Endothelial cell of umbilical vein (primary cell): ENCODE results near the gene MED17. TPM values are rescaled to one million over a fixed set of nuclear protein-coding genes. Genes with fewer than 3 reads are reported as not detected.

Source experiments
- BruUV-seq: library from RNA; stranded (reverse); fragments of 400-500 nt; replicated peaks from 2 replicates; lab custom pipeline; 2021; lab: Mats Ljungman, UMichigan
- CTCF ChIA-PET: fragments of 300-600, 350-600 bp; sonication (Branson Sonifier 250); formaldehyde crosslinking; loops from one replicate; lab custom pipeline; 2021; ENCODE audit warnings: antibody characterized with exemption, inconsistent platforms; lab: Charles Lee
- POLR2A ChIA-PET: fragments of 300-600, 350-600 bp; sonication (Branson Sonifier 250); formaldehyde crosslinking; loops from one replicate; lab custom pipeline; 2021; ENCODE audit warnings: antibody characterized with exemption, inconsistent platforms; lab: Charles Lee
- DNase-seq: peaks from one replicate; pipeline ENCODE4 v3.0.0-alpha.2; 2011; ENCODE audit warnings: low read depth, low spot score
- FAIRE-seq: peaks from 2 replicates; lab custom pipeline; 2011; peaks lifted over from hg19 to GRCh38; lab: Jason Lieb, UNC
- H2AFZ ChIP-seq: 2 replicates; pipeline ENCODE4 v1.6.0; 2012; ENCODE audit warnings: low read depth, low read length, control low read depth, inconsistent platforms
- H3K27ac ChIP-seq: 2 replicates; pipeline ENCODE4 v1.5.1; 2011; ENCODE audit warnings: low read depth, mild to moderate bottlenecking, control low read depth, low read length, moderate library complexity; ENCODE audit not compliant: insufficient read depth
- H3K27me3 ChIP-seq, 2 experiments: 2 replicates each; pipeline versions ENCODE4 v1.6.0 to v1.6.1; 2011; ENCODE audit warnings: low read length in 2 of 2, mixed read lengths in 1 of 2; ENCODE audit not compliant: control insufficient read depth in 2 of 2, insufficient read depth in 2 of 2
- H3K36me3 ChIP-seq, 2 experiments: 2 replicates in 1 of 2; 3 replicates in 1 of 2; pipeline ENCODE4 v1.5.1; 2011; ENCODE audit warnings: low read length in 2 of 2, mild to moderate bottlenecking in 1 of 2, moderate library complexity in 1 of 2; ENCODE audit not compliant: control insufficient read depth in 2 of 2, insufficient read depth in 2 of 2; ENCODE audit errors: extremely low read depth in 1 of 2
- H3K4me1 ChIP-seq: 3 replicates; pipeline ENCODE4 v1.5.1; 2011; ENCODE audit warnings: mild to moderate bottlenecking, low read length; ENCODE audit not compliant: control insufficient read depth, insufficient read depth; ENCODE audit errors: extremely low read depth
- H3K4me2 ChIP-seq: 2 replicates; pipeline ENCODE4 v1.6.1; 2011; ENCODE audit warnings: low read length, control low read depth, mixed read lengths; ENCODE audit not compliant: insufficient read depth
- H3K4me3 ChIP-seq, 3 experiments: fragments of 200-600 bp in 1 of 3; sonication (generic), shearing (Covaris generic) in 1 of 3; replicated peaks in 1 of 3; 2 replicates each; pipeline ENCODE4 v1.5.1; 2011 to 2016; ENCODE audit warnings: control low read depth in 3 of 3, low read length in 3 of 3, mild to moderate bottlenecking in 2 of 3, inconsistent platforms in 1 of 3, low read depth in 1 of 3, moderate library complexity in 1 of 3; ENCODE audit not compliant: insufficient read depth in 1 of 3
- H3K79me2 ChIP-seq: 2 replicates; pipeline ENCODE4 v1.6.0; 2012; ENCODE audit warnings: low read length, inconsistent platforms; ENCODE audit not compliant: control insufficient read depth, insufficient read depth
- H3K9ac ChIP-seq: replicated peaks from 2 replicates; pipeline ENCODE3; 2011; ENCODE audit warnings: low read length, control low read depth; ENCODE audit not compliant: insufficient read depth; ENCODE audit errors: extremely low read depth
- H3K9me1 ChIP-seq: replicated peaks from 3 replicates; pipeline ENCODE4 v1.6.0; 2011; ENCODE audit warnings: mild to moderate bottlenecking, low read length; ENCODE audit not compliant: control insufficient read depth, insufficient read depth; ENCODE audit errors: extremely low read depth
- H3K9me3 ChIP-seq: replicated peaks from 2 replicates; pipeline ENCODE4 v1.5.1; 2012; ENCODE audit warnings: low read length, inconsistent platforms; ENCODE audit not compliant: control insufficient read depth, insufficient read depth
- H4K20me1 ChIP-seq: replicated peaks from 2 replicates; pipeline ENCODE3; 2011; ENCODE audit warnings: mild to moderate bottlenecking, low read length; ENCODE audit not compliant: control insufficient read depth, insufficient read depth; ENCODE audit errors: extremely low read depth
- EZH2 ChIP-seq: IDR thresholded peaks from 2 replicates; pipeline ENCODE4 v1.6.1; 2012; ENCODE audit warnings: borderline replicate concordance, low read depth, mild to moderate bottlenecking, moderate library complexity, low read length, inconsistent platforms; ENCODE audit not compliant: severe bottlenecking
- FOS ChIP-seq: IDR thresholded peaks from 2 replicates; pipeline ENCODE4 v1.6.1; 2011; ENCODE audit warnings: mild to moderate bottlenecking, low read length, moderate library complexity, borderline replicate concordance; ENCODE audit not compliant: insufficient read depth
- GATA2 ChIP-seq: IDR thresholded peaks from 2 replicates; pipeline ENCODE4 v1.7.0; 2011; ENCODE audit warnings: low read depth, mild to moderate bottlenecking, moderate library complexity, mixed read lengths, low read length; ENCODE audit not compliant: insufficient read length, insufficient read depth
- JUN ChIP-seq: IDR thresholded peaks from 2 replicates; pipeline ENCODE4 v1.6.1; 2011; ENCODE audit warnings: borderline replicate concordance, low read depth; ENCODE audit not compliant: insufficient read length, insufficient read depth
- MYC ChIP-seq: IDR thresholded peaks from one replicate; pipeline ENCODE4 v1.6.1; 2011; ENCODE audit warnings: mild to moderate bottlenecking, low read depth, low read length
- POLR2A ChIP-seq: IDR thresholded peaks from 2 replicates; pipeline ENCODE4 v1.6.1; 2012; ENCODE audit warnings: low read depth, mild to moderate bottlenecking, control low read depth, low read length
- POLR2AphosphoS5 ChIP-seq: IDR thresholded peaks from 2 replicates; pipeline ENCODE4 v1.6.1; 2012; ENCODE audit warnings: low read depth, mild to moderate bottlenecking, control low read depth, low read length, moderate library complexity; ENCODE audit not compliant: insufficient read depth
- dilution Hi-C: fragments of 300-500 bp; cut with MboI; formaldehyde crosslinking; loops from one replicate; pipeline ENCODE4 v1.15.0; 2019; ENCODE audit warnings: low sequenced_read_pairs; ENCODE audit not compliant: extremely low pct_ligation_motif_present
- intact Hi-C: fragments of 100-400 bp; cut with micrococcal nuclease; formaldehyde crosslinking; loops from one replicate; pipeline ENCODE4 v1.10.0; 2022
- polyA plus RNA-seq, 4 experiments: library from polyadenylated mRNA; depleted of rRNA in 3 of 4; stranded (reverse) in 3 of 4; unstranded in 1 of 4; fragments of >200 nt; gene quantifications; 2 replicates each; pipeline versions ENCODE4 v1.2.1 to v1.2.3, GENCODE V29; 2011 to 2012; ENCODE audit warnings: missing spikeins in 1 of 4
- total RNA-seq: library from RNA; stranded (reverse); gene quantifications from 2 replicates; pipeline ENCODE4 v1.2.3, GENCODE V29; 2021
- TF ChIP-seq, protein P1 (sequence below): IDR thresholded peaks from 2 replicates; pipeline ENCODE4 v1.6.1; 2011; ENCODE audit not compliant: insufficient read depth, insufficient read length
- TF ChIP-seq, protein P2 (sequence below), 2 donors: IDR thresholded peaks; 1 replicate in 1 of 2; 2 replicates in 1 of 2; pipeline ENCODE4 v1.5.1; 2011; ENCODE audit warnings: low read length in 2 of 2, mild to moderate bottlenecking in 2 of 2, moderate library complexity in 2 of 2, control low read depth in 1 of 2, inconsistent platforms in 1 of 2, low read depth in 1 of 2; ENCODE audit not compliant: insufficient read depth in 1 of 2; ENCODE audit errors: extremely low read depth in 1 of 2

Gene MED17
- total and polyA plus RNA-seq, 2 donors (not counting 3 experiments of a cell fraction or from before 2014, with no cell fraction given), result 11.3 to 40.6 TPM

DNA sequence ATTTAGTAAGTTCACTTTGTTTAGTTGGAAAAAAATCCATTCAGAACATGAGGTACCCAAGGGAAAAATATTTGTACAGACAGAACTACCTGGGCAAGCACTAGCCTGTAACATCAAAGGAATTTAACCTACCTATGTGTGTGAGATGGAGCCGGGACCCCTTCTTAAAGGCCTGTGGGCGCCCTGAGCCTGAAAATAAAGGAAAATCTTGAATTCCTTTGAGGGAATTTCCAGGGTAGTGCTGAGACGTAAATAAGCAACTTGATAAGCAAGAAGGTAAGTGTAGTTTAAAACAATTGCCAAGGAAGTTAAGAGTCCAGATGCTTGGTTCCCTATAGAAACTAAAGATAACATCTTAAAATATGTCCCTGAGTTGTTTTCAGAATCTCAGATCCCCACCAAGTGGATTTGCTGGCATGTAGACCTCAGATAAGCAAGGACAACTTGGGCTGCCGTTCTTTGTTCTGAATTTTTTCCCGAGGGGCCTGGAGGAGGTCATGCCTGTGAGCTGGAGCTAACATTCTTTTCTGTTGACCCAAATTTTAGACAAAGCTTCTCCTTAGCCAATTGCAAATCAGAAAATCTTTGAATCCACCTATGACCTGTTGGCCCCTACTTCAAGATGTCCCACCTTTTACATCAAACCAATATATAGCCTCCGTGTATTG is 31.0 kb downstream of the MED17 start:
- ChIA-PET CTCF (no interaction called here), POLR2A (no interaction called here)
- intact Hi-C loops, result no loop called here
- no peak overlapping the region for H3K9ac ChIP-seq
- H3K36me3 ChIP-seq, result peaks cover 2 to 8% of the 10 kb centered on the region in 2 experiments
- FAIRE-seq, result no peak
- TF ChIP-seq, protein P1, sequence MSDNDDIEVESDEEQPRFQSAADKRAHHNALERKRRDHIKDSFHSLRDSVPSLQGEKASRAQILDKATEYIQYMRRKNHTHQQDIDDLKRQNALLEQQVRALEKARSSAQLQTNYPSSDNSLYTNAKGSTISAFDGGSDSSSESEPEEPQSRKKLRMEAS, result no peak
- no peak for TF ChIP-seq GATA2
- no peak for TF ChIP-seq FOS
- no peak for TF ChIP-seq POLR2AphosphoS5
- TF ChIP-seq EZH2, result no peak
- no peak for TF ChIP-seq MYC
- TF ChIP-seq POLR2A, result no peak
- TF ChIP-seq, protein P2, sequence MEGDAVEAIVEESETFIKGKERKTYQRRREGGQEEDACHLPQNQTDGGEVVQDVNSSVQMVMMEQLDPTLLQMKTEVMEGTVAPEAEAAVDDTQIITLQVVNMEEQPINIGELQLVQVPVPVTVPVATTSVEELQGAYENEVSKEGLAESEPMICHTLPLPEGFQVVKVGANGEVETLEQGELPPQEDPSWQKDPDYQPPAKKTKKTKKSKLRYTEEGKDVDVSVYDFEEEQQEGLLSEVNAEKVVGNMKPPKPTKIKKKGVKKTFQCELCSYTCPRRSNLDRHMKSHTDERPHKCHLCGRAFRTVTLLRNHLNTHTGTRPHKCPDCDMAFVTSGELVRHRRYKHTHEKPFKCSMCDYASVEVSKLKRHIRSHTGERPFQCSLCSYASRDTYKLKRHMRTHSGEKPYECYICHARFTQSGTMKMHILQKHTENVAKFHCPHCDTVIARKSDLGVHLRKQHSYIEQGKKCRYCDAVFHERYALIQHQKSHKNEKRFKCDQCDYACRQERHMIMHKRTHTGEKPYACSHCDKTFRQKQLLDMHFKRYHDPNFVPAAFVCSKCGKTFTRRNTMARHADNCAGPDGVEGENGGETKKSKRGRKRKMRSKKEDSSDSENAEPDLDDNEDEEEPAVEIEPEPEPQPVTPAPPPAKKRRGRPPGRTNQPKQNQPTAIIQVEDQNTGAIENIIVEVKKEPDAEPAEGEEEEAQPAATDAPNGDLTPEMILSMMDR (IDR thresholded peaks at IDR 0.05; ENCODE audit: extremely low read depth in 1 of 2, insufficient read depth in 1 of 2, low read depth in 1 of 2, low read length in 2 of 2), result no peak
- no peak for TF ChIP-seq JUN
- no peak overlapping the region for H3K4me2 ChIP-seq
- H4K20me1 ChIP-seq, result no peaks in the 10 kb centered on the region
- no peaks in the 10 kb centered on the region for H3K27me3 ChIP-seq
- no peak overlapping the region for H3K27ac ChIP-seq
- no peak overlapping the region for H2AFZ ChIP-seq
- H3K9me1 ChIP-seq, result no peaks in the 10 kb centered on the region
- DNase-seq, result no peak
- no TSS peak for BruUV-seq
- no peaks in the 10 kb centered on the region for H3K9me3 ChIP-seq
- dilution Hi-C loops, result no loop called here
- no peaks in the 10 kb centered on the region for H3K4me1 ChIP-seq
- no peaks in the 10 kb centered on the region for H3K79me2 ChIP-seq
- H3K4me3 ChIP-seq, result no peak overlapping the region
